BE2C (cell line): ENCODE measurements around the gene SDF2L1.
A peak's percentile ranks its signal among the peaks of the same experiment; 100 is the strongest.

ENCODE experiments used
- DNase-seq: peaks from one replicate; pipeline ENCODE4 v3.0.0-alpha.2; 2020
- H3K27me3 ChIP-seq: fragments of 250-450 bp; sonication (Bioruptor Pico); 2 replicates; pipeline ENCODE4 v1.5.1; 2020; ENCODE audit warnings: mild to moderate bottlenecking
- H3K36me3 ChIP-seq: fragments of 250-450 bp; sonication (Bioruptor Pico); 2 replicates; pipeline ENCODE4 v1.5.1; 2020; ENCODE audit warnings: mild to moderate bottlenecking
- H3K4me1 ChIP-seq: fragments of 250-450 bp; sonication (Bioruptor Pico); 2 replicates; pipeline ENCODE4 v1.5.1; 2020
- H3K4me3 ChIP-seq: 2 replicates; pipeline ENCODE4 v1.5.1; 2011; ENCODE audit warnings: low read depth, low read length
- H3K9me3 ChIP-seq: fragments of 250-450 bp; sonication (Bioruptor Pico); 2 replicates; pipeline ENCODE4 v1.5.1; 2020
- TF ChIP-seq, protein P1 (sequence below): IDR thresholded peaks from 2 replicates; pipeline ENCODE4 v1.5.1; 2012; ENCODE audit warnings: mild to moderate bottlenecking, low read depth, low read length

Gene SDF2L1

DNA sequence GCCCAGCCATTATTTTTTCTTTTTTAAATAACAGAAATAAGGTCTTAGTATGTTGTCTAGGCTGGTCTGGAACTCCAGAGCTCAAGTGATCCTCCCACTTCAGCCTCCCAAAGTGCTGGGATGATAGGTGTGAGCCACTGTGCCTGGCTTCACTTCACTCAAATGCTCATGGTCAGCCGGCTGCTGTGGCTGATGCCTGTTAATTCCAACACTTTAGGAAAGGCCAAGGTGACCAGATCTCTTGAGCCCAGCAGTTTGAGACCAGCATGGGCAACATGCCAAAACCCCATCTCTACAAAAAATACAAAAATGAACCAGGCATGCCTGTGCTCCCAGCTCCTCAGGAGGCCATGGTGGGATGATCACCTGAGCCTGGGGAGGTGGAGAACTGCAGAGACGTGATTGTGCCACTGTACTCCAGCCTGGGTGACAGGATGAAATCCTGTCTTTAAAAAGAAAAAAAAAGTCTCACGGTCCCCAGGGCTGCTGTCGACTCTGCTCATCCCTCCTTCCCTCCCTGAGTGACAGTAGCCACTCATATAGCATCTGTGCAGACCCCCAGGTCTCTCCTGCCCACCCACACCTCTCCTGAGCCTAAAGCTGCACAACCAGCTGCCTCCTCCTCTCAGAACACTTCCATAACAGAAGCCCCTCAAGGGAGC lies 15.9 kb upstream of the SDF2L1 start:
- TF ChIP-seq, protein P1, sequence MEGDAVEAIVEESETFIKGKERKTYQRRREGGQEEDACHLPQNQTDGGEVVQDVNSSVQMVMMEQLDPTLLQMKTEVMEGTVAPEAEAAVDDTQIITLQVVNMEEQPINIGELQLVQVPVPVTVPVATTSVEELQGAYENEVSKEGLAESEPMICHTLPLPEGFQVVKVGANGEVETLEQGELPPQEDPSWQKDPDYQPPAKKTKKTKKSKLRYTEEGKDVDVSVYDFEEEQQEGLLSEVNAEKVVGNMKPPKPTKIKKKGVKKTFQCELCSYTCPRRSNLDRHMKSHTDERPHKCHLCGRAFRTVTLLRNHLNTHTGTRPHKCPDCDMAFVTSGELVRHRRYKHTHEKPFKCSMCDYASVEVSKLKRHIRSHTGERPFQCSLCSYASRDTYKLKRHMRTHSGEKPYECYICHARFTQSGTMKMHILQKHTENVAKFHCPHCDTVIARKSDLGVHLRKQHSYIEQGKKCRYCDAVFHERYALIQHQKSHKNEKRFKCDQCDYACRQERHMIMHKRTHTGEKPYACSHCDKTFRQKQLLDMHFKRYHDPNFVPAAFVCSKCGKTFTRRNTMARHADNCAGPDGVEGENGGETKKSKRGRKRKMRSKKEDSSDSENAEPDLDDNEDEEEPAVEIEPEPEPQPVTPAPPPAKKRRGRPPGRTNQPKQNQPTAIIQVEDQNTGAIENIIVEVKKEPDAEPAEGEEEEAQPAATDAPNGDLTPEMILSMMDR, result no peak
- Histone ChIP-seq H3K27me3 (no peaks in the 10 kb centered on the region), H3K4me3 (no peak overlapping the region), H3K9me3 (no peaks in the 10 kb centered on the region), H3K4me1 (no peaks in the 10 kb centered on the region), H3K36me3 (peaks cover 41% of the 10 kb centered on the region)
- DNase-seq, result no peak

DNA sequence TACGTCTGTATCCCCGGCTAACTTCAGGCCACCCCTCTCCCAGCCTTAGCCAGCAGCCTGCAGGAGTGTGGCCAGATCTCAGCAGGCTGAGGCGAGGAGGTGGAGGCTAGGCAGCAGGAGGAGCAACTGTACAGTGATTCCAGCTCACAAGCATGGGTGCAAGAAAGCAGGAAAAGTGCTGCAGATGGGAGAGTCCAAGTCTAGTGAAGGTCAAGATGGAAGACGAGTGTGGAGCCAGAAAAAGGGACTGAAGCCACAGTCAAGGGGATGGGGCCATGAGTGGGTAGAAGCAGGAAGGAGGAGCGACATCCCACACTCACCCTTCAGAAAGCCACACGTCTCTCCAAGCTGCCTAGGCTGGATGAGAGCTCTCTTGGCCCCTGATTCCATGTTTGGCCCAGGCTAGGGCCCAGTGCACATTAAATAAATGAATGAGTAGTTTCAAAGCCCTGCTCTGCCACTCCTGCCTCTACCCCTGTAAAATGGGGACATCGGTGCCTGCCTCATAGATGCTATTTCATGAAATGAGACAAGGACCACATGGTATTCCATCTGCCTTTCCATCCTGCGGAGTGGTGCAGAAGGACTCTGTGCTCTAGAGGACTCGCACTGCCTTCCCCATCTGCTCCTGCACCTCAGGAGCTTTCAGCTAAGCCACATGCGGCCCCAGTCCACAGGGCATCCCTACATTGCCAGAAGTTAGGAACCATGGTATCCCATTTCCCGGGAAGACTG lies 15.2 kb upstream of the SDF2L1 start:
- no peaks in the 10 kb centered on the region for H3K9me3 ChIP-seq
- TF ChIP-seq, protein P1, result no peak
- H3K36me3 ChIP-seq, result peaks cover 37% of the 10 kb centered on the region
- no peaks in the 10 kb centered on the region for H3K4me1 ChIP-seq
- DNase-seq, result no peak
- no peaks in the 10 kb centered on the region for H3K27me3 ChIP-seq
- no peak overlapping the region for H3K4me3 ChIP-seq

DNA sequence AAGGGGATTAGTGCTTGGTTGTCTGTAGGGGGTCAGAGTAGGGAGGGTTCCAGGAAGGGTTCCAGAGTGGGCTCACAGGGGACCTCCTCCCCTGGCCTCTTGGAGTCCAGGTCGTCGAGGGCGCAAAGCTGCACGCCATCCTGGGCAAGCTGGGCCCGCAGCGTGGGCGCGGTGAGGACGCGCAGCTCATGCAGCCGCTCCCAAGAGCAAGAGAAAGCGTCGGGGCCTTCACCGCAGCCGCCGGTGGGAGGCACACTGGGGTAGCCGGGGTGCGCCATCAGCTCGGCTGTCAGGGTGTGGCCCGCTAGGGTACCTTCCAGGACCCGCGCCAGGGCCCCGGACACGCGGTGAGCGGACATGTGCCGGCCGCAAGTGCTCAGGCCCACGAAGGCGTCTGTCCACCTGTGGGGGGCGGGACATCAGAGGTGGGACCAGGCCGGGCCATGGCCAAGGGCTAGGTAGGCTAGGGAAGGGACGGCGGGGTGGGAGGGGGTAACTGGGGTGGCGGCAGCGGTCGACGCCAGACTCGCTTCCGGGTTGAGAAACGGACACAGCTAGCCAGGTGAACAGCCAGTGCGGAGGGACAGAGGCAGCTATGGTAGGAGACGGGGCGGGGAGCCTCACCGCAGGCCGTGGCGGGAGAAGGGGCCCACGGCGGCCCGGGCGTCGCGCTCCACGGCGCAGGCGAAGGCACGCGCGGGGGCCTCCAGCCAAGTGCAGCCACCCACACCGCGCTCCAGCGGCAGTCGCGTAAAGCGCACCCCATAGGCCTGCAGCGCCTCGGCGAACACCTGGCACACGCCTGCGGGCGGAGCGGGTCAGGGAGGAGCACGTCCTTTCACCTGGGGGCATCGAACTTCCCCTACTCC lies 13.5 kb upstream of the SDF2L1 start:
- peak overlapping the region; percentile 85 for H3K4me3 ChIP-seq
- no peaks in the 10 kb centered on the region for H3K27me3 ChIP-seq
- H3K4me1 ChIP-seq, result peaks cover 3% of the 10 kb centered on the region
- peaks cover 21% of the 10 kb centered on the region for H3K36me3 ChIP-seq
- H3K9me3 ChIP-seq, result no peaks in the 10 kb centered on the region
- TF ChIP-seq, protein P1, result no peak
- DNase-seq, result no peak

DNA sequence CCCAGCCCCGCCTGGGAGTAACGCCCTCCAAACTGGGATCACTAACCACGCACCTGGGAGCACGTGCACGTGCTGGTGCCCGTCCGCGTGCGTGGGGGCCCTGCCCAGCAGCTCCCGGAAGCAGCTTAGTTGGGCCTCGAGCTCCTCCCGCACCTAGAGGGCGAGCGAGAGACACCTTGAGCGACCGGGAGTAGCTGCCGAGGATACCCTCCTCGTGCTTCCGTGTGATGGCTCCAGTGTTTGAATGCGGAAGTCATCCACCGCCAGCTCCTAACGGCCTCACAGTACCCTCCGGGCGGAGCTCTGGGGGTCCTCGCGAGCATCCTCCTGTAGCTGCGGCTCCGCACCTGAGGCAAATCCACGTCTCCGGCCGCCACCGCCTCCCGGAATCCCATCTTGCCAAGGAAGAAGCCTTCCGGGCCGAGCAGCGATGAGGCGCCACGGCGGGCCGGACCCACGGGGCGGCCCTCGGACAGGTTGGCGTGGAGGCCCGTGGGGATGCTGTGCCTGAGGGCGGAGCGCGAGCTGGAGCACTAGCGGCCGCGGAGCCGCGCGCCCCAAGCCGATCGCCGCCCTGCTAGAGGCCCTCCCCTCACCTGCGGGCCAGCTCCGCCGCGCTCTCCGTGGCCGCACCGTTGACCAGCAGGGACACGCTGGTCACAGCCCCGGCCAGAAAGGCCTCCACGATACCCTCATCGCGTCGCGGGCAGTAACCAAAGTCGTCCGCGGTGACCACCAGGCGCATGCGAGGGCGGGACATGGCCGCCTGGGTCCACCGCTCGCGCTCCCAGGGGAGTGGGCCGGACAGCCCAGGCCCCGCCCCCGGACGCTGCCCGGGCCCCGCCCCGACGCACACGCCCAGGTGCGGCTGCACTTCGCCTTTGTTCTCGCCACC lies 12.6 kb upstream of the SDF2L1 start, which contains the start of gene YDJC:
TSS of gene YDJC (minus strand) at position 768 of the 895 bp plus-strand sequence. CDS start at position 760, 8 bp downstream.
- TF ChIP-seq, protein P1, result peak; percentile 69
- H3K27me3 ChIP-seq, result no peaks in the 10 kb centered on the region
- no peaks in the 10 kb centered on the region for H3K9me3 ChIP-seq
- peaks cover 15% of the 10 kb centered on the region for H3K36me3 ChIP-seq
- H3K4me3 ChIP-seq, result peak within 1 kb of the TSS; percentile 85
- peak; percentile 98 for DNase-seq
- peaks cover 3% of the 10 kb centered on the region for H3K4me1 ChIP-seq

DNA sequence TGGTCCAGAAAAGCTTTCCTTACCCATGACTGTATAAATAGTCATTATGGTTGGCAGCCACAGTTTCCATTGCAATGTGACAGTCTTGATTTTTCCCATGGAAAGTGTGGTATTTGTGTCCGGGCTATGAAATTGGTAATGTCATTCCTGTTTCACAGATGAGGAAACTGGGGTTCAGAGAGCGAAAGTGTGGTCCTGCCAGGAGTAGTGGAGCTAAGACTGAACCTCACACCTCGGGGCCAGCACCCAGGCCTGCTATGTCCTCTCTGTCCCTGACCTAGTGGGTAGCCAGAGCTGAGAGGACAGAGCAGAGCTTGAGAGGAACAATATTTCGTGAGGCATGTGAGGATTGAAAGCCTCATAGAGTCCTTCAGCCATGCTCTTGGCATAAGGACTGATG lies 11.1 kb upstream of the SDF2L1 start:
- Histone ChIP-seq H3K4me3 (no peak overlapping the region), H3K4me1 (peaks cover 3% of the 10 kb centered on the region), H3K36me3 (peaks cover 15% of the 10 kb centered on the region), H3K9me3 (no peaks in the 10 kb centered on the region), H3K27me3 (no peaks in the 10 kb centered on the region)
- no peak for DNase-seq
- TF ChIP-seq, protein P1, result no peak
